MV-4-11 (cell line): ENCODE results near the gene LRIT2.
A peak's percentile ranks its signal among the peaks of the same experiment; 100 is the strongest.

Experiments
- DNase-seq: peaks from one replicate; lab custom pipeline; 2025; lab: John Stamatoyannopoulos, UW

LRIT2 gene

DNA sequence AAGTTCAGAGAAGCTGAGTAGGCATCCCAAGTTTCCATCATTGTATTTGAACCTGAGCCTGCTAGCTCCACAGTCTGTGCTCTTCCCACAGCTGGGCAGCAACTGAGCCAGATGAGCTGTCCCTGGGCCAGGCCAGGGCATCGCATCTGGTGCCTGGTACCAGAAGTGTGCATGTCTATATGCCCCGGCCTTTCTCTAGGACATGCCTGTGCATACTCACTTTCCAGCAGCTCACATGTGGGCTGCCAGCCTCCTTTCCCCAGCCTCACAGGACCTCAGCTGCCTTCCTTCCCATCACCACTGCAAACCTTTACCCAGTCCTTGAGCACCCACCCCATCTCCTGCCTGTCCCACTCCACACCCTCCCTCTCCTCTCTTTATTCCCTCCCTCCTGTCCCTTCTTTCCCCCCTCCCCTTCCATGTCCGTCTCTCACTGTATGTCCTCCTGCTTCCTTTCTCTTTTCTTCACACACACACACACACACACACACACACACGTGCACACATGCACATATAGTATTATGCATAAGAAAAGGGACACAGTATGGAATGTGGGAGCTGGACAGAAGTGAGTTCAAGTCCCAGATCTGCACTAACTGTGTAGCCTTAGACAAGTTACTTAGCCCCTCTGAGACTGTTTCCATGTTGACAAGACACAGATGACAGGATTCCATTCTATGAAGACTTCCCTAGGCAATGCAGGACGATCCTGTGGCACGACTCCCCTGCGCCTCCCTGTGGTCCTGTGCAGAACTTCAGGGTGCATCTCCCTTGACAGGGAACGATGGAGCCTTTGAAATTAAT is 20.1 kb downstream of the LRIT2 start:
- peak; percentile 37 for DNase-seq

- DNase-seq = no peak
Measured at GRCh38 chr10:84204610-84205009, 20.7 kb downstream of the LRIT2 start.

DNA sequence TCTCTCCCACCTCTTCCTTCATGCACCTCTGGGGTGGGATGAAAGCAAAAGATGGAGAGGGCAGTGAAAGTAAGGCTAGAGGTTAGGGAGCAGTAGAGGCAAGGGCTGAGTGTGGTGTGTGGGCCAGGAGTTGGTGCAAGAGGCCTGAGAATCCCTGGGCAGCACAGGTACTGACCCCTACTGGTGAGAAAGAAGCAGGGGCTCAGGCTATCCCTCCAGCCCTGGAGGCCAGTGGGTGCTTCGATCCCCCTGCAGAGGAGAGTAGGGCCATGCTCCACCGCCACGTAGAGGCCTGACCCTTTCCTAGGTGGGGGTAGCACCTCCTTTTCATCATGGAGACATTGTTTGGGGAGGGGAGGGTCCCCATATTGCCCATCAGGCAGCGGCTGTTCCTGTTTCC is 21.2 kb downstream of the LRIT2 start:
- DNase-seq = peak; percentile 7

GRCh38 chr10:84202349-84202748 is 23.0 kb downstream of the LRIT2 start:
- DNase-seq = no peak

- no peak for DNase-seq
Measured at GRCh38 chr10:84201682-84202081, 23.7 kb downstream of the LRIT2 start.

- no peak for DNase-seq
Measured at GRCh38 chr10:84201244-84201606, 24.1 kb downstream of the LRIT2 start.

- no peak for DNase-seq
Measured at GRCh38 chr10:84200537-84201243, 24.7 kb downstream of the LRIT2 start.

DNA sequence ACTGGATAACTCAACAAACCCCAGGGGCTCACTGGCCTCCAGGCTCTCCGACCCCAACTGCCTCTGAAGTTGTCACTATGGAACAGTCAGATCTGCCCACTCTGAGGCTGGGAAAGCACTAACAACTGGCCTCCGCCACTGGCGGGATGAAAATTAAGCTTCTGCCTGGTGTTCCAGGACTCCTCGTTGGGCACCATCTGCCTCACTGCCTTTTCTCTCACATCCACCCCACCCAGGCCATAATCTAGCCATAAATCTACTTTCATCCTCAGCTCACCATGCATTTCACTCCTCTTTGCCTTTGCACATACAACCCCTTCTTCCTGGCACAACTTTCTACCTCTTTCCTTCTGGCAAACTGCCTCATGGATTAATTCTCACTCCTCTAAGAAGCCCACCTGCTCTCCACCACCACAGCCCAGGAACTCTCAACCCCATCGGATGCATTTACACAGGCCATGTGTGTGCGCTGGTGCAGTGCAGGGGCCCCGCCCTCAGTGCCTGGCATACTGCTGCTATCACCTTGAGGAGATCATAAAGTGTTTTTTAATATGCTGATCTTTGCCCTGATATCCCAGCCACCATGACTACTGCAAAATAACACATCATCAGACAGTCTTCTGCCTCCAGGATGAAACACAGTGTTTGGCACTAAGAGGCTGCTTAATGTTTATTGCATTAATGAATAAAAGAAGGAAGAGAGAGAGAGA is 27.0 kb downstream of the LRIT2 start:
- no peak for DNase-seq

GRCh38 chr10:84197643-84198042 is 27.7 kb downstream of the LRIT2 start:
- no peak for DNase-seq

GRCh38 chr10:84196941-84197340 is 28.4 kb downstream of the LRIT2 start:
- no peak for DNase-seq

DNA sequence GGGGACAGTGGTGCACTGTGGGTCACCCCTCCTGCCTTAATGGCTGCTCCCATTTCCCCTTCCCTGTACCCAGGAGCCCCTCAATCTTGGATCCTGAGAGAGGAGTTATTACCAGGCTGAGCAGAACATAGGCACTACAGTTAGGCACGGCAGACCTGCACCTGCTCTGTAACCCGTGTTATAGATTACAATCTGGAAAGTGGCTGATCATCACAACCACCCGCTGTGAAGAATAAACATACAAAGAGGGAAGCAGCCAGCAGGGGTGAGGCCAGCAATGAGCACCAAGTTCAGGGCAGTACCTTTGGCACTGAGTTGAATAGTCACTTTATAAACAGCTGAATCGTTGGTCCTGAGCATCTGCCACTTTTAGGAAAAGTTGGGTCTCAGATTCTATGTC is 29.3 kb downstream of the LRIT2 start:
- DNase-seq = no peak

DNA sequence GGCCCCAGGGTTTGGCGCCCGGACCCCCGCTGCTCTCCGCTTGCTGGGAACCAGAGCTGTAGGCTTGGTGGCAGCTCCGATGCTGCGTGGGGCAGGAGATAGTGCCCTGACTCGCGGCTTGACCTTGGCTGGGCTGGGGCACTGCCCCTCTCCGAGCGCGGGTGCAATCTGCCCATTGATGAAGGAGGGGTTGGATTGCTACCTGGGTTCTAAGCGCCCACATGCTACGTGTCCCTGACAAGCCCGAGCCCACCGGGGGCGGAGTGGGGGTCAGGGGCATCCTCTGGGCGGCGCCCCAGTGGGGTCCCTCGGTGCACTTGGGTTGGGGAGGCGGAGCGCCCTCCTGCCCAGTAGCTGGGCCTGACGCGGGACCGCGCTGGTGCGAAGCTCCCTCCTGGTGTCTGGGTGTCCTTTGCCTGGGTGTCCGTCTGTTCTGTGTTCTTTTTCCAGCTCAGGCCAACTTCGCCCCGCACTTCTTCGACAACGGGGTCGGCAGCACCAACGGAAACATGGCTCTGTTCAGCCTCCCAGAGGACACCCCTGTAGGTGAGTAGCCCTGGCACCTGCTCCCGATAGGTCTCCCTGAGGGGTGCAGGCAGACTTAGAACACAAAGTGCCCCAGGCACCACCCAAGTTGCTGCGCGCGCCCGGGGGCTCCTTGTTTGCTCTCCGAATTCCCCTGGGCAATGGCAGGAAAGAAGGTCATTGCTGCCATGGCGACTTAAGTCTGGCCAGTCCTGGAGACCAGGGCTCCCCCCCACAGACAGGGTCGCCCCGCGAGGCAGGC is 30.1 kb downstream of the LRIT2 start:
- no peak for DNase-seq

DNA sequence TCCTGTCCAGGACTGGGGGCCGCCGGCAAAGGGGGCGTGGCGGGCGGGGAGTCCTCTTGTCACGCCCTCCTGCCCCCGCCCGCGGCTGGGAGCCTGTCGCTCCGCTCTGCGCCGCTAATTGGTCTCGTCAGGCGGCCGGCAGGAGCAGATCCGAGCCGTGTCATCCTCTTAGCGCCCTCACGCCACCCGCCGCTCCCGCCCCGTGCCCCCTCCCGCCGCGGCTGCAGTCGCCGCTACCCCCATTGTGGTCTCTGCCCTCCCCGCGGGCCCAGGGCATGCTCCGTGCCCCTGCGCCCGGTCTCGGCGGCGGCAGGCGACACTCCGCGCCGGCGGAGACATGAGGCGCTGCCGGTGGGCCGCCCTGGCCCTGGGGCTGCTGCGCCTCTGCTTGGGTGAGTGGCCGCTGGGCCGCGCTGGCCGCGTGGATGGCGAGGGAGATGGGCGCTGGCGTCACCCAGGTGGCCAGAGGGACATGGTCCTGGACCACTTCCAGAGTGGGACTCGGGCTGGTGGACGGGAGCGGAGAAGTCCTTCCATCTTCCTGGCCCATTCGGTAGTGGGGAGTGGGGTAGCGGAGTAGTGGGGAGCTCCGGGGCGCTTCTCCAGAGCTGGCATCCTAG is 30.8 kb downstream of the LRIT2 start, which contains the start of gene CDHR1:
CDHR1 (plus strand) TSS at position 114 of the 620 bp plus-strand sequence; CDS start at position 338, 224 bp downstream.
- DNase-seq = peak; percentile 28

DNA sequence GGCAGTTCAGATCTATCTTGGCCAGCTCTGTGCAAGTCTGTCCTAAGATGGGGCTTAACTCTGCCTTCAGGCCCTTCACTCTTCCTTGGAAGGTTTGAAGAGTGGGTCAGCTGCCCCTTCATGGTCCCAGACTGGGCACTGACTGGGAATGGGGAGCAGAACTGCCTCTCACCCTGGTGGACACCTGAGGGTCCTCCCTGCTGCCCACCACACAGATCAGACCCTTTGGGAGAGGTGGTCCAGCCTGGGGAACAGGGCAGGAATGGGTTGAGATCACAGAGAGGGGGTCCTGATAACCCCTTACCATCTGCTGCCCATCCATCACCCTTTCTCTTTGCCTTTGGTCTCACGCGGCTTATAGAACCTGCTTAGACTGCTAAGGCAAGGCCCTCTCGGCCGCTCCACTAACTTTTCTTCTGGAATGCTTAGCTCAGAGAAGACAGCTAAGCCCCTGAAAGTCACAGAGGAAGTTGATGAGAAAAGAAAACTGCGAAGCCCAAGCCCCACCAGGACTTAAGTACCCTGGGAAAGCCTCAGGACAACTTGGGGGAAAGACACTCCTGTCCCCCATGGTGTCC is 31.4 kb downstream of the LRIT2 start:
- no peak for DNase-seq

- DNase-seq = no peak
Measured at GRCh38 chr10:84193327-84193726, 32.0 kb downstream of the LRIT2 start.

DNA sequence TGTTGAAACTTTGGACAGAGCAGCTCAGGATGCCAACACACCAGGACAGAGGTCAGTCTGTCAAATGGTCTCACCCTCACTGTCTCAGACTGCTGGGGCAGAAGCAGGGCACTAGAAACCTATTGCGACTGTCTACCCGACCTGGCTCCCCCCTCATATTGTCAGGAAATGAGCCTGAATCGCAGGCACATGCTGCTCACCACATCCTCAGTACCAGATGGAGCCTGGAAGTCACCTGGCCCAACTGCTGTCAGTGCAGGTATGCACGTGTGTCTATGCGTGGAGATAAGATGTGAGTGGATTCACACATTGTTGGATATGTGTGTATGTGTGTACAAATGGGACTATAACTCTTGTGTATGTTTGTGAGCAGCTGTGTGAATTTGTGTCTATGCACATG is 34.2 kb downstream of the LRIT2 start:
- DNase-seq = no peak

DNA sequence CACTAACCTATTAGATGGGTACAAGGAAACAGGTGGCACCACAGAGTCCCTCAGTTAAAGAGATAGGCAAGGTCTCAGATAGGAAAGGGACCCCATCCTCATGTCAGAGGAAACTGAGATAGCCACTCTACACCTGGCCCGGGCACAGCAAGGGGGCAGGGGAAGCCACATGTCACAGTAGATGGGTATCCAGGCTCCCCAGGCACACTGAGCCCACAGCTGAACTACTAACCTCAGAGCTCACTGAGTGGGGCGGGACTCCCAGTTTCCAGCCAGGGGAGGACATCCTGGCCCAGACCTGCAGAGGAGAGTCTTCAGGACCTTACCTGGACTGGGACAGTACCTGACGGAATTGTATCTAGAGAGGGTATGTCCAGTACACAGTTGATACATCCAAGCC is 34.7 kb downstream of the LRIT2 start:
- no peak for DNase-seq

DNA sequence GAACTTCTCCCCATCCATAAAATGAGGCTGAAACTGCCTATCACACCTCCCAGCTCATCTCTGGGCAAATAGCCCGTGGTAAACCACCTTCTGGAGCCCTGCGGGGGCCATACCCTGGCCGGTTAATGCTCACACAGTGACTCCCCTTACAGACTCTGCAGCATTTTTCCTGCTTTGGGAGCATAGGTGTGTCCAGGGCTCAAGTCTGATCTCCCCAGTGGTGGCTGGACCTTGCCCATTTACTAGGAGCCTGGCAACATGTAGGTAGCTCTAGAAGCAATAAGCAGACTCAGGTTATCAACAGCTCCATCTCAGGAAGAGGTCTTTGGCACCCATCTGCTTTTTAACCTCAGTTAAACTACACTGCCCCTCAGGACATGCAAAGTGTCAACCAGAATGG is 36.5 kb downstream of the LRIT2 start:
- DNase-seq = no peak

- no peak for DNase-seq
Measured at GRCh38 chr10:84185526-84186175, 39.7 kb downstream of the LRIT2 start.

DNA sequence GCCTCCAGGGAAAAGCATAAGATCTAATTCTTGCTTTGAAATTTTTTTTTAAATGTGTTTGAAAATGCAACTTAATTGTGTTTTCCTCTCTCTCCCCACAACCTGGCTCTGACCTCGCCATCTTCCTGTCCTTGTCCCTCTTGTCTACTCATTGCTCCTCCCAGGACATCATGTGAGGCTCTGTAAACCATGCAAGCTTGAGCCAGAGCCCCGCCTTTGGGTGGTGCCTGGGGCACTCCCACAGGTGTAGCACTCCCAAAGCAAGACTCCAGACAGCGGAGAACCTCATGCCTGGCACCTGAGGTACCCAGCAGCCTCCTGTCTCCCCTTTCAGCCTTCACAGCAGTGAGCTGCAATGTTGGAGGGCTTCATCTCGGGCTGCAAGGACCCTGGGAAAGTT is 40.8 kb downstream of the LRIT2 start:
- no peak for DNase-seq

DNA sequence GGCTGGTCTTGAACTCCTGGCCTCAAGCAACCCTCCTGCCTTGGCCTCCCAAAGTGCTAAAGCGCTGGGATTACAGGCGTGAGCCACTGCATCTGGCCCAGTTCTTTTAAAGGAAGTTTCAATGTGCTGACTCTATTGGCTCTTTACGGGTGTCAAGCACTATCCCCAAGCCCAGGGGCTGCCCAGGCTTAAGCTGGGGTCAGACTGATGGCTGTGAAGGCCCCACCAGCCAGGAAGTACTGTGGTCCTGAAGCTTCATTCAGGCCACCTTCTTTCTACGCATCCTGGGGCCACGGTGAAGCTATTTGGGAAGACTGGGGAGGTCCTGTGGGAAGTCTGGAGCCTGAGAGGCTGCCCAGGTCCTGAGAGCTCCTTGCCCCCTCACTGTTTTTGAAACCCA is 43.7 kb downstream of the LRIT2 start:
- DNase-seq = no peak
